ENCODE results near the gene CARS1.

Gene CARS1

DNA sequence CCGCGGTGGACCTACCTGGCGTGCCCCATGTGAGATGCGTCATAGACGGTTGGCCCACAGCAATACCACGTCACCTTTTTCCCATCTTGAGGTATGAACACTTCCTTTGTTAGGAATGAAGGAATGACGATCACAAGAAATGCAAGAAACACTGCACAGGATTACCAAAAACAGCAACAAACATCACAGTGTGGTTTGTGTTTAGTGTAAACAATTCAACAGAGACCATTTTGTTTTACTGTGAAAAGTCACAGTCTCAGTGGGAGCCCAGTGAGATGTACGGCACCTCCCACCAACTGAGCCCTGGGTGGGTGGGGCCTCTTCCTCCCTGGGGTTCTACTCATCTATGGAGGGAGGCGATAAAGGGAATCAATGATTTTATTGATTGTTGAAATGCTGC is 16.3 kb downstream of the CARS1 start:
- CTCF ChIA-PET: interaction anchor here (0.7 kb wide), 1 partner anchor 51 kb away, joined by 3 read pairs; no protein-coding TSS in a partner anchor
- POLR2A ChIA-PET: no interaction called here
- TF ChIP-seq BHLHE40 (IDR thresholded peaks at IDR 0.05; ENCODE audit: borderline replicate concordance) (no peak), FOXK2 (IDR thresholded peaks at IDR 0.05) (no peak), HDGF (IDR thresholded peaks at IDR 0.05; ENCODE audit: borderline replicate concordance) (no peak), CTBP1 (IDR thresholded peaks at IDR 0.05; ENCODE audit: borderline replicate concordance) (no peak), SP1 (IDR thresholded peaks at IDR 0.05) (no peak), TARDBP (IDR thresholded peaks at IDR 0.05) (no peak), SUZ12 (IDR thresholded peaks at IDR 0.05) (no peak), FOXA1 (IDR thresholded peaks at IDR 0.05) (no peak), LEF1 (IDR thresholded peaks at IDR 0.05; ENCODE audit: borderline replicate concordance) (no peak), NFRKB (IDR thresholded peaks at IDR 0.05) (no peak), FOXM1 (IDR thresholded peaks at IDR 0.05; ENCODE audit: borderline replicate concordance) (no peak), ARNT (IDR thresholded peaks at IDR 0.05) (no peak)
- DNase-seq (ENCODE audit: extremely low spot score): no peak

- no peak for TF ChIP-seq FOXK2 (IDR thresholded peaks at IDR 0.05)
- no peak for TF ChIP-seq L3MBTL2 (conservative IDR thresholded peaks at IDR 0.05)
- no peak for TF ChIP-seq NFRKB (IDR thresholded peaks at IDR 0.05)
- no peak for TF ChIP-seq FOXM1 (IDR thresholded peaks at IDR 0.05; ENCODE audit: borderline replicate concordance)
- no peak for TF ChIP-seq TARDBP (IDR thresholded peaks at IDR 0.05)
- no peak for TF ChIP-seq ZNF384 (IDR thresholded peaks at IDR 0.05)
- TF ChIP-seq BHLHE40 (IDR thresholded peaks at IDR 0.05; ENCODE audit: borderline replicate concordance): no peak
- TF ChIP-seq ELF4 (IDR thresholded peaks at IDR 0.05): no peak
- TF ChIP-seq SP1 (IDR thresholded peaks at IDR 0.05): no peak
- TF ChIP-seq HDGF (IDR thresholded peaks at IDR 0.05; ENCODE audit: borderline replicate concordance): no peak
- no peak for TF ChIP-seq ARNT (IDR thresholded peaks at IDR 0.05)
- TF ChIP-seq LEF1 (IDR thresholded peaks at IDR 0.05; ENCODE audit: borderline replicate concordance): no peak
- TF ChIP-seq CTBP1 (IDR thresholded peaks at IDR 0.05; ENCODE audit: borderline replicate concordance): no peak
- TF ChIP-seq FOXA1 (IDR thresholded peaks at IDR 0.05): no peak
- no peak for TF ChIP-seq SUZ12 (IDR thresholded peaks at IDR 0.05)
- DNase-seq (ENCODE audit: extremely low spot score): no peak
- ChIA-PET CTCF (interaction anchor here (0.9 to 7.2 kb wide), 4 partner anchors 12 to 53 kb away, joined by 3 to 45 read pairs (median 6); no protein-coding TSS in a partner anchor), POLR2A (interaction anchor here (0.6 to 1.1 kb wide), 2 partner anchors 19 to 46 kb away, joined by 3 to 4 read pairs; partner anchors contain the start of genes CARS1 and NAP1L4)
Observed at GRCh38 chr11:3037945-3038271, 19.3 kb downstream of the CARS1 start.

GRCh38 chr11:3037040-3037944 is 19.9 kb downstream of the CARS1 start:
- CTCF ChIA-PET: interaction anchor here (0.9 to 7.2 kb wide), 4 partner anchors 11 to 54 kb away, joined by 3 to 45 read pairs (median 6); no protein-coding TSS in a partner anchor
- DNase-seq (ENCODE audit: extremely low spot score): peak; percentile 75
- TF ChIP-seq, protein P1, sequence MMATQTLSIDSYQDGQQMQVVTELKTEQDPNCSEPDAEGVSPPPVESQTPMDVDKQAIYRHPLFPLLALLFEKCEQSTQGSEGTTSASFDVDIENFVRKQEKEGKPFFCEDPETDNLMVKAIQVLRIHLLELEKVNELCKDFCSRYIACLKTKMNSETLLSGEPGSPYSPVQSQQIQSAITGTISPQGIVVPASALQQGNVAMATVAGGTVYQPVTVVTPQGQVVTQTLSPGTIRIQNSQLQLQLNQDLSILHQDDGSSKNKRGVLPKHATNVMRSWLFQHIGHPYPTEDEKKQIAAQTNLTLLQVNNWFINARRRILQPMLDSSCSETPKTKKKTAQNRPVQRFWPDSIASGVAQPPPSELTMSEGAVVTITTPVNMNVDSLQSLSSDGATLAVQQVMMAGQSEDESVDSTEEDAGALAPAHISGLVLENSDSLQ (IDR thresholded peaks at IDR 0.05): no peak
- TF ChIP-seq L3MBTL2 (conservative IDR thresholded peaks at IDR 0.05): no peak
- TF ChIP-seq ARNT (IDR thresholded peaks at IDR 0.05): no peak
- no peak for TF ChIP-seq LEF1 (IDR thresholded peaks at IDR 0.05; ENCODE audit: borderline replicate concordance)
- no peak for TF ChIP-seq BHLHE40 (IDR thresholded peaks at IDR 0.05; ENCODE audit: borderline replicate concordance)
- TF ChIP-seq SUZ12 (IDR thresholded peaks at IDR 0.05): no peak
- TF ChIP-seq ZNF384 (IDR thresholded peaks at IDR 0.05): no peak
- no peak for TF ChIP-seq SP1 (IDR thresholded peaks at IDR 0.05)
- no peak for TF ChIP-seq ELF4 (IDR thresholded peaks at IDR 0.05)
- no peak for TF ChIP-seq NFRKB (IDR thresholded peaks at IDR 0.05)
- no peak for TF ChIP-seq FOXK2 (IDR thresholded peaks at IDR 0.05)
- no peak for TF ChIP-seq FOXM1 (IDR thresholded peaks at IDR 0.05; ENCODE audit: borderline replicate concordance)
- TF ChIP-seq FOXA1 (IDR thresholded peaks at IDR 0.05): no peak
- TF ChIP-seq CTBP1 (IDR thresholded peaks at IDR 0.05; ENCODE audit: borderline replicate concordance): no peak
- no peak for TF ChIP-seq HDGF (IDR thresholded peaks at IDR 0.05; ENCODE audit: borderline replicate concordance)
- TF ChIP-seq TARDBP (IDR thresholded peaks at IDR 0.05): no peak
- POLR2A ChIA-PET: interaction anchor here (0.6 to 1.1 kb wide), 2 partner anchors 20 to 45 kb away, joined by 3 to 4 read pairs; partner anchors contain the start of genes CARS1 and NAP1L4

DNA sequence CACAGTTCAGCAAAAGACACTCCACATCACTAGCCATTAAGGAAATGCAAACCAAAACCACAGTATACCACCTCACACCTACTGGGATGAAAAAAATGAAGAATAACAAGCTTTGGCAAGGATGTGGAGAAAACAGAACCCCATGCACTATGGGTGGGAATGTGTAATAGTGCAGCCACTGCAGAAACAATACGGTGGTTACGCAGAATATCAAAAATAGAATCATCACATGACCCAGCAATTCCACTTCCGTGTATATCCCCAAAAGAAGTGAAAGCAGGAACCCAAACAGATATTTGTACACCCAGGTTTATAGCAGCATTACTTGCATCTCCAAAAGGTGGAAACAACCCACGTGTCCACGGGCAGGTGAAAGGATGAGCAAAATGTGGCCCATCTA is 20.8 kb downstream of the CARS1 start:
- ChIA-PET POLR2A (no interaction called here), CTCF (interaction anchor here (7.2 kb wide), 1 partner anchor 55 kb away, joined by 45 read pairs; no protein-coding TSS in a partner anchor)
- no peak for DNase-seq (ENCODE audit: extremely low spot score)
- TF ChIP-seq CTBP1 (IDR thresholded peaks at IDR 0.05; ENCODE audit: borderline replicate concordance) (no peak), SP1 (IDR thresholded peaks at IDR 0.05) (no peak), ARNT (IDR thresholded peaks at IDR 0.05) (no peak), SUZ12 (IDR thresholded peaks at IDR 0.05) (no peak), HDGF (IDR thresholded peaks at IDR 0.05; ENCODE audit: borderline replicate concordance) (no peak), ZNF384 (IDR thresholded peaks at IDR 0.05) (no peak), L3MBTL2 (conservative IDR thresholded peaks at IDR 0.05) (no peak), NFRKB (IDR thresholded peaks at IDR 0.05) (no peak), BHLHE40 (IDR thresholded peaks at IDR 0.05; ENCODE audit: borderline replicate concordance) (no peak)

GRCh38 chr11:3035333-3035732 is 21.9 kb downstream of the CARS1 start:
- POLR2A ChIA-PET: no interaction called here
- CTCF ChIA-PET: interaction anchor here (0.6 to 7.2 kb wide), 2 partner anchors 56 to 156 kb away, joined by 3 to 45 read pairs; no protein-coding TSS in a partner anchor
- no peak for DNase-seq (ENCODE audit: extremely low spot score)
- no peak for TF ChIP-seq L3MBTL2 (conservative IDR thresholded peaks at IDR 0.05)

GRCh38 chr11:3030289-3031070 is 26.7 kb downstream of the CARS1 start:
- no peak for DNase-seq (ENCODE audit: extremely low spot score)
- ChIA-PET CTCF (no interaction called here), POLR2A (no interaction called here)
- TF ChIP-seq LEF1 (IDR thresholded peaks at IDR 0.05; ENCODE audit: borderline replicate concordance) (no peak), FOXM1 (IDR thresholded peaks at IDR 0.05; ENCODE audit: borderline replicate concordance) (no peak), NFRKB (IDR thresholded peaks at IDR 0.05) (no peak), TARDBP (IDR thresholded peaks at IDR 0.05) (no peak)
